HUDEP-2 (cell line): ENCODE measurements around the gene SMARCAL1.

Experiments
- DNase-seq, 76 experiments: peaks; one replicate each; lab custom pipeline; 2025; ENCODE audit not compliant: unreplicated experiment in 76 of 76; lab: John Stamatoyannopoulos, UW

The SMARCAL1 gene

DNA sequence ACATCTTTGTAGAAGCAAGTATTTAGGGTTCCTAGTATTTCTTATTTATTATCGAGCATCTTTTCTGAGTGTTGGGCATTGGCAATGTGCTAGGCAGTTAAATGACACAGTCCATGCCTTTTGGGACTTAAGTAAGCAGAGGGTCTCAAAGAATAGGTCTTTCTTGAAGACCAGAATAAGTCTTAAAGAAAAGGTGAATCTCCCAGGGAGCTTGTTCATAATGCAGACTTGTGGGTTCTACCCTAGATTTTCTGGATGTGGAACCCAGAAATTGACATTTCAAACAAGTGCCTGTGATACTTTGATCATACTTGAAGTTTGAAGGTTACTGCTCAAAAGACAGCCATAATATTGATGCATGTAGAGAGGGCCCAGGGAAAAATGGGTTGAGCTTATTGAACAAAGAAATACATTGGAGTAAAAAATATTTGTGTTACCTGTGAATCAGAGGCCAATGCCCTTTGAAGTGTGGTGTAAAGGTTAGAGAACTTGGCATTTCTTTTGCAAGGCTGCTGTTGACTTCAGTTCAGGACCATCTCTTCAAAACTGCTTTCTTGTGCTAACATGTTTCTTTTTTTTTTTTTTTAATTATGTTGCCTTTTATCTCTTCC, 110.7 kb downstream of the SMARCAL1 start:
- DNase-seq, result no peak

DNA sequence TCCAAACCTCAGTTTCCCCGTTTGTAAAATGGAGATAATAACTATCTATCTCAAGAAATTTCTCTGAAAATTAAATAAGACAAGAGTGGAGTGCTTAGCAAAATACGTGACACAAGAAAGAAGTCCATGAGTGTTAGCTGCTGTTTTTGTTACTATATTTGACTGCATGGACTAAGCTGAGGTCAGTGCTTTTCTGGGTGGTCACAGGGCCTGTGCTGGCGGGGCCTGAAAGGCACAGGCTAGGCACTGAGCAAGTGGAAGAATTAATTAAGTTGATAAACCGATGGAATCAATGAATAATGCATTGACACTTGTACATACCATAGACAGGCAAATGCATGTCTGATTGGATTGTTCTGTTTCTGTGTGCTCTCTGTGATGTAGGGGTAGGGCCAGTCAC, 113.7 kb downstream of the SMARCAL1 start:
- DNase-seq, result no peak

GRCh38 chr2:216526939-216527338, 114.7 kb downstream of the SMARCAL1 start:
- no peak for DNase-seq

DNA sequence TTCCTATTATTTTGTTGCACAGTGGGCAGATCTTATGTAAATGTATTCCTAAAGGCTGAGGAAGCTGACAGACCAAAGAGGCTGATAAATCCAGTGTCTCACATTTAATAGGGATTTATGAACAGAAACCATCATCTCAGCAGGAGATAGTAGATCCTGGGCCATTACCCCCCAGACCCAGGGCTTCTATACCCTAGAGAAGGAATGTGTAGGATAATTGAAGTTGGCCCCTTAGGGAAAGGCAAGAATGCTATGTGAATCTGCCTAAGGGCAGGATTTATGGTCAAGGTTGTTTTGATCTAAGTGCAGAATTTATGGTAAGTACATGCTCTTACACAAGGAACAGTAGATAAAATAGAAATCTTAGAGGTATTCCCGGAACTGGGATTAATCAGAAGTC, 115.3 kb downstream of the SMARCAL1 start:
- DNase-seq, result no peak

GRCh38 chr2:216532562-216532961, 120.3 kb downstream of the SMARCAL1 start:
- no peak for DNase-seq
